HepG2 (cell line): ENCODE measurements around the gene FXYD4. TPM values are rescaled to one million over a fixed set of nuclear protein-coding genes. Genes with fewer than 3 reads are reported as not detected.
A peak's percentile ranks its signal among the peaks of the same experiment; 100 is the strongest.
"Not testable (repeated sequence)": the region's sequence is repeated elsewhere in the genome, so short reads cannot be mapped to it uniquely, and the experiment has no call there.

Experiments
- ATAC-seq: fragments of 200-7000 bp; cut with Tn5 transposase; 3 replicates; pipeline ENCODE4 v1.9.1; 2020; ENCODE audit warnings: mild to moderate bottlenecking, moderate library complexity
- BruUV-seq: library from RNA; stranded (reverse); fragments of 400-500 nt; replicated peaks from 2 replicates; lab custom pipeline; 2021; lab: Mats Ljungman, UMichigan
- CTCF ChIA-PET: fragments of 300-600 bp; formaldehyde crosslinking; extraction: SDS; loops from one replicate; lab custom pipeline; 2021; ENCODE audit warnings: low total read pairs, inconsistent platforms, low intra/inter-chr PET ratio; lab: Yijun Ruan, JAX
- POLR2A ChIA-PET: fragments of 350-600 bp; sonication (Branson Sonifier 250); formaldehyde crosslinking; loops from one replicate; lab custom pipeline; 2020; ENCODE audit warnings: antibody characterized with exemption, inconsistent platforms; lab: Yijun Ruan, JAX
- DNase-seq: peaks from one replicate; pipeline ENCODE4 v3.0.0-alpha.2; 2015; ENCODE audit warnings: low spot score
- FAIRE-seq: peaks from 3 replicates; lab custom pipeline; 2011; peaks lifted over from hg19 to GRCh38; lab: Jason Lieb, UNC
- H2AFZ ChIP-seq: one replicate; pipeline ENCODE4 v1.6.1; 2011; ENCODE audit warnings: low read length, inconsistent platforms
- H3K27ac ChIP-seq: fragments of 300-600 bp; 3 replicates; pipeline ENCODE4 v1.8.0; 2011; ENCODE audit warnings: mixed run types, mild to moderate bottlenecking, mixed read lengths, low read length, inconsistent platforms; ENCODE audit not compliant: insufficient read depth; ENCODE audit errors: extremely low read length
- H3K27me3 ChIP-seq, 2 experiments: fragments of 200-600 bp in 1 of 2; 2 replicates in 1 of 2; 3 replicates in 1 of 2; pipeline versions ENCODE4 v1.6.0 to v1.8.0; 2011; ENCODE audit warnings: low read length in 2 of 2, mild to moderate bottlenecking in 2 of 2, moderate library complexity in 2 of 2, inconsistent platforms in 1 of 2; ENCODE audit not compliant: insufficient read depth in 2 of 2, control insufficient read depth in 1 of 2
- H3K36me3 ChIP-seq, 2 experiments: fragments of 200-600 bp in 1 of 2; replicated peaks in 1 of 2; 2 replicates in 1 of 2; 3 replicates in 1 of 2; pipeline versions ENCODE4 v1.5.1 to v1.8.0; 2011; ENCODE audit warnings: low read length in 2 of 2, inconsistent platforms in 1 of 2; ENCODE audit not compliant: insufficient read depth in 2 of 2, control insufficient read depth in 1 of 2
- H3K4me1 ChIP-seq: 2 replicates; pipeline ENCODE4 v1.5.1; 2012; ENCODE audit warnings: low read length, inconsistent platforms; ENCODE audit not compliant: insufficient read depth
- H3K4me2 ChIP-seq: 2 replicates; pipeline ENCODE4 v1.6.0; 2011; ENCODE audit warnings: low read depth, low read length, inconsistent platforms
- H3K4me3 ChIP-seq, 3 experiments: fragments of 200-600 bp in 1 of 3; sonication (generic), shearing (Covaris generic) in 1 of 3; replicated peaks in 1 of 3; 2 replicates each; pipeline ENCODE4 v1.5.1; 2011 to 2016; ENCODE audit warnings: low read length in 3 of 3, inconsistent platforms in 2 of 3, low read depth in 2 of 3, mild to moderate bottlenecking in 2 of 3, control low read depth in 1 of 3, mixed read lengths in 1 of 3; ENCODE audit not compliant: insufficient read depth in 1 of 3
- H3K79me2 ChIP-seq: one replicate; pipeline ENCODE4 v1.6.1; 2011; ENCODE audit warnings: low read length, inconsistent platforms; ENCODE audit not compliant: insufficient read depth
- H3K9ac ChIP-seq: 2 replicates; pipeline ENCODE4 v1.6.0; 2011; ENCODE audit warnings: mild to moderate bottlenecking, low read depth, low read length, inconsistent platforms; ENCODE audit not compliant: insufficient read depth
- H3K9me3 ChIP-seq: 2 replicates; pipeline ENCODE4 v1.5.1; 2012; ENCODE audit warnings: mild to moderate bottlenecking, low read length
- H4K20me1 ChIP-seq: 2 replicates; pipeline ENCODE4 v1.6.0; 2011; ENCODE audit warnings: inconsistent platforms, mild to moderate bottlenecking, low read length, moderate library complexity; ENCODE audit not compliant: insufficient read depth
- HOXA5 ChIP-seq: sonication (generic); formaldehyde crosslinking; IDR thresholded peaks from 2 replicates; pipeline ENCODE4 v1.4.0; 2020; ENCODE audit warnings: missing genetic modification reagents
- ZBTB37 ChIP-seq: sonication (generic); formaldehyde crosslinking; IDR thresholded peaks from 2 replicates; pipeline ENCODE4 v1.4.0; 2020; ENCODE audit warnings: mild to moderate bottlenecking, missing genetic modification reagents
- ZMYM3 ChIP-seq: sonication (generic); formaldehyde crosslinking; IDR thresholded peaks from 2 replicates; pipeline ENCODE4 v1.5.1; 2020; ENCODE audit warnings: mild to moderate bottlenecking, missing genetic modification reagents
- ZNF235 ChIP-seq: sonication (generic); formaldehyde crosslinking; IDR thresholded peaks from 2 replicates; pipeline ENCODE4 v1.8.1; 2023; ENCODE audit warnings: mild to moderate bottlenecking, missing genetic modification reagents, borderline replicate concordance
- WGBS: methylation state at CpG from one replicate; pipeline ENCODE4 v1.1.6; 2017; ENCODE audit warnings: low lambda C conversion rate; 5-methylcytosine and 5-hydroxymethylcytosine counted together
- in situ Hi-C: cut with HindIII; loops from 2 replicates; pipeline ENCODE4 v1.10.0; 2017; ENCODE audit warnings: low pct_unique_long_range_greater_than_20kb; ENCODE audit not compliant: extremely low pct_ligation_motif_present
- intact Hi-C: fragments of 100-400 bp; cut with micrococcal nuclease; formaldehyde crosslinking; loops from one replicate; pipeline ENCODE4 v1.10.0; 2022; ENCODE audit not compliant: unreplicated experiment
- polyA plus RNA-seq, 8 experiments: library from polyadenylated mRNA; depleted of rRNA in 3 of 8; stranded (reverse) in 7 of 8; unstranded in 1 of 8; fragments of >200 nt; fragmentation: Illumina TruSeq in 4 of 8; extraction: Trizol in 4 of 8; gene quantifications; 2 replicates each; pipeline versions ENCODE4 v1.2.1 to v1.2.3, GENCODE V29; 2011 to 2016; ENCODE audit warnings: low read depth in 4 of 8, missing spikeins in 1 of 8, mixed read lengths in 1 of 8; ENCODE audit not compliant: insufficient read depth in 1 of 8
- total RNA-seq, 5 experiments: library from RNA; depleted of rRNA; stranded (reverse); fragments of >200 nt; fragmentation: Illumina TruSeq; extraction: Trizol; gene quantifications; 2 replicates each; pipeline ENCODE4 v1.2.3, GENCODE V29; 2016; ENCODE audit warnings: low read depth in 1 of 5

FXYD4 gene
- total and polyA plus RNA-seq, 2 of the 13 experiments (the other 11 are each of a cell fraction or from before 2014, with no cell fraction given) = not detected

- Histone ChIP-seq H3K27me3 (peaks cover 0 to 27% of the 10 kb centered on the region in 2 experiments; a peak in 4 of 5 replicates), H3K4me1 (peaks cover 27% of the 10 kb centered on the region), H2AFZ (peak overlapping the region; percentile 64), H3K36me3 (no peaks in the 10 kb centered on the region), H3K9me3 (no peaks in the 10 kb centered on the region), H3K27ac (no peak overlapping the region), H3K79me2 (no peaks in the 10 kb centered on the region), H4K20me1 (no peaks in the 10 kb centered on the region), H3K4me3 (no peak overlapping the region), H3K4me2 (peak overlapping the region; percentile 46), H3K9ac (no peak overlapping the region)
- no peak for DNase-seq
- intact Hi-C loops (no loop called here), in situ Hi-C loops (no loop called here)
- ATAC-seq = peak; percentile 79
- no peak for FAIRE-seq
- WGBS = 45% methylated on average over 6 of the region's 9 CpGs
- TF ChIP-seq ZMYM3 (CRISPR knock-in tag) = no peak
- no peak for TF ChIP-seq ZNF235 (CRISPR knock-in tag)
- no peak for TF ChIP-seq ZBTB37 (CRISPR knock-in tag)
- TF ChIP-seq HOXA5 (CRISPR knock-in tag) = no peak
- ChIA-PET POLR2A (no interaction called here), CTCF (no interaction called here)
- no TSS peak for BruUV-seq
Observed at GRCh38 chr10:43336641-43337318, 34.7 kb upstream of the FXYD4 start.

GRCh38 chr10:43337536-43337935 is 33.9 kb upstream of the FXYD4 start:
- BruUV-seq, intact Hi-C loops, in situ Hi-C loops, ATAC-seq, H3K9me3 ChIP-seq, H3K9ac ChIP-seq, H3K36me3 ChIP-seq, H3K79me2 ChIP-seq, POLR2A ChIA-PET, H4K20me1 ChIP-seq, H3K27ac ChIP-seq, H3K4me2 ChIP-seq, H2AFZ ChIP-seq, CTCF ChIA-PET, DNase-seq, FAIRE-seq, H3K4me3 ChIP-seq: not testable (repeated sequence)
- H3K4me1 ChIP-seq = peaks cover 27% of the 10 kb centered on the region
- 80% methylated on average over 5 of the region's 9 CpGs for WGBS
- H3K27me3 ChIP-seq = peaks cover 0 to 27% of the 10 kb centered on the region in 2 experiments; a peak in 4 of 5 replicates
